Left lung (tissue), 10 donors: Measurements from ENCODE around the gene PHRF1. TPM values are rescaled to one million over a fixed set of nuclear protein-coding genes. Genes with fewer than 3 reads are reported as not detected.
"Not testable (repeated sequence)": the region's sequence is repeated elsewhere in the genome, so short reads cannot be mapped to it uniquely, and the experiment has no call there.

Experiments
- ATAC-seq: fragments of 200-7000 bp; cut with Tn5 transposase; one replicate; pipeline ENCODE4 v1.9.1; 2020; ENCODE audit warnings: moderate library complexity
- DNase-seq, 4 donors: peaks; one replicate each; pipeline ENCODE4 v3.0.0-alpha.2; 2013 to 2020
- H3K27ac ChIP-seq, 2 donors: fragments of 200-600 bp; sonication (generic) in 1 of 2; one replicate each; pipeline versions ENCODE4 v1.5.0 to v1.8.0; 2020 to 2021
- H3K27me3 ChIP-seq, 2 donors: fragments of 200-600 bp; sonication (generic) in 1 of 2; one replicate each; pipeline versions ENCODE4 v1.5.0 to v1.8.0; 2020 to 2021
- H3K36me3 ChIP-seq, 2 donors: fragments of 200-600 bp; sonication (generic) in 1 of 2; one replicate each; pipeline versions ENCODE4 v1.5.0 to v1.8.0; 2020 to 2021
- H3K4me1 ChIP-seq, 2 donors: fragments of 200-600 bp; one replicate each; pipeline ENCODE4 v1.8.0; 2021
- H3K4me3 ChIP-seq, 2 donors: fragments of 200-600 bp; sonication (generic) in 1 of 2; one replicate each; pipeline versions ENCODE4 v1.5.0 to v1.8.0; 2020 to 2021; ENCODE audit warnings: mild to moderate bottlenecking in 1 of 2
- H3K9me3 ChIP-seq, 2 donors: fragments of 200-600 bp; sonication (generic) in 1 of 2; one replicate each; pipeline versions ENCODE4 v1.5.0 to v1.8.0; 2020 to 2021
- CTCF ChIP-seq, 2 donors: fragments of 200-600 bp; sonication (generic) in 1 of 2; IDR thresholded peaks; one replicate each; pipeline versions ENCODE4 v1.5.0 to v1.8.0; 2021; ENCODE audit warnings: antibody characterized with exemption in 2 of 2
- intact Hi-C, 2 donors: fragments of 100-400 bp; cut with DNase I; formaldehyde crosslinking; loops; one replicate each; pipeline versions ENCODE4 v1.11.2 to v1.14.2; 2022
- polyA plus RNA-seq, 6 donors: library from polyadenylated mRNA; unstranded; fragments of 120-200 nt; gene quantifications; one replicate each; pipeline ENCODE4 v1.2.1, GENCODE V29; 2013; ENCODE audit not compliant: insufficient read length in 6 of 6
- total RNA-seq, 2 donors: library from RNA; stranded (reverse); fragmentation: NEBNext Ultra II Directional; extraction: Animal tissue kit (Norgen Biotek cat#: 25700); gene quantifications; one replicate each; pipeline ENCODE4 v1.2.1, GENCODE V29; 2021
- donor health status: DM: no; HTN: yes; CAD: no.
- donor health status: DM: no; HTN: no; CAD: no.

The PHRF1 gene
- total and polyA plus RNA-seq, 8 donors, result 18.6 to 32.7 (median 23.8) TPM

GRCh38 chr11:645536-645935 lies 69.3 kb downstream of the PHRF1 start:
- H3K4me3 ChIP-seq, result no peak overlapping the region
- intact Hi-C loops, result no loop called here
- peaks cover 0 to 7% of the 10 kb centered on the region in 2 donors for H3K27me3 ChIP-seq
- no peaks in the 10 kb centered on the region for H3K9me3 ChIP-seq
- peak in 1 of 4 donors; percentile 63 for DNase-seq
- TF ChIP-seq CTCF (IDR thresholded peaks at IDR 0.05), result no peak
- H3K27ac ChIP-seq, result no peak overlapping the region
- H3K36me3 ChIP-seq, result peaks cover 0 to 50% of the 10 kb centered on the region in 2 donors
- peaks cover 0 to 7% of the 10 kb centered on the region in 2 donors for H3K4me1 ChIP-seq
- no peak for ATAC-seq

GRCh38 chr11:646214-646613 lies 69.9 kb downstream of the PHRF1 start:
- H3K36me3 ChIP-seq, result peaks cover 0 to 57% of the 10 kb centered on the region in 2 donors
- ATAC-seq (no peak), DNase-seq (peak in 1 of 4 donors; percentile 59)
- intact Hi-C loops, result no loop called here
- no peak overlapping the region for H3K4me3 ChIP-seq
- H3K27ac ChIP-seq, result no peak overlapping the region
- H3K9me3 ChIP-seq, result no peaks in the 10 kb centered on the region
- H3K27me3 ChIP-seq, result no peaks in the 10 kb centered on the region
- H3K4me1 ChIP-seq, result no peaks in the 10 kb centered on the region
- TF ChIP-seq CTCF (IDR thresholded peaks at IDR 0.05), result no peak

- H3K27ac ChIP-seq, H3K27me3 ChIP-seq, H3K4me1 ChIP-seq, H3K4me3 ChIP-seq, H3K9me3 ChIP-seq, intact Hi-C loops, ATAC-seq: not testable (repeated sequence)
- H3K36me3 ChIP-seq, result peaks cover 0 to 61% of the 10 kb centered on the region in 2 donors
- DNase-seq, result peak in 1 of 4 donors; percentile 39
Measured at GRCh38 chr11:647672-648158, 71.4 kb downstream of the PHRF1 start.

GRCh38 chr11:650482-650881 lies 74.2 kb downstream of the PHRF1 start:
- DNase-seq (peak in 1 of 4 donors; percentile 20), ATAC-seq (no peak)
- H3K4me1 ChIP-seq, result no peaks in the 10 kb centered on the region
- peaks cover 0 to 57% of the 10 kb centered on the region in 2 donors for H3K36me3 ChIP-seq
- intact Hi-C loops, result no loop called here
- no peak overlapping the region for H3K4me3 ChIP-seq
- no peaks in the 10 kb centered on the region for H3K27me3 ChIP-seq
- no peaks in the 10 kb centered on the region for H3K9me3 ChIP-seq
- TF ChIP-seq CTCF (IDR thresholded peaks at IDR 0.05), result no peak
- H3K27ac ChIP-seq, result no peak overlapping the region

- H3K36me3 ChIP-seq, result peaks cover 0 to 65% of the 10 kb centered on the region in 2 donors
- H3K27me3 ChIP-seq, H3K9me3 ChIP-seq, H3K4me1 ChIP-seq, DNase-seq, H3K27ac ChIP-seq, intact Hi-C loops, H3K4me3 ChIP-seq, ATAC-seq: not testable (repeated sequence)
Measured at GRCh38 chr11:653136-653535, 76.9 kb downstream of the PHRF1 start.

- no peak for ATAC-seq
- intact Hi-C loops, result no loop called here
- H3K27ac ChIP-seq, result no peak overlapping the region
Measured at GRCh38 chr11:653837-654236, 77.6 kb downstream of the PHRF1 start.

GRCh38 chr11:654444-654843 lies 78.2 kb downstream of the PHRF1 start:
- intact Hi-C loops, result not testable (repeated sequence)

More at GRCh38 chr11:653837-654236, 77.6 kb downstream of the PHRF1 start:
- Histone ChIP-seq H3K9me3 (no peaks in the 10 kb centered on the region), H3K4me1 (no peaks in the 10 kb centered on the region), H3K36me3 (peaks cover 0 to 68% of the 10 kb centered on the region in 2 donors), H3K4me3 (no peak overlapping the region), H3K27me3 (no peaks in the 10 kb centered on the region)
- TF ChIP-seq CTCF (IDR thresholded peaks at IDR 0.05), result no peak
- DNase-seq, result peak in 1 of 4 donors; percentile 73

More at GRCh38 chr11:654444-654843, 78.2 kb downstream of the PHRF1 start:
- peak in 1 of 4 donors; percentile 28 for DNase-seq
- not testable (repeated sequence) for H3K9me3 ChIP-seq, H3K27me3 ChIP-seq, ATAC-seq, H3K4me3 ChIP-seq, H3K27ac ChIP-seq, H3K4me1 ChIP-seq
- peaks cover 0 to 72% of the 10 kb centered on the region in 2 donors for H3K36me3 ChIP-seq
